DMS153 (cell line): Measurements from ENCODE around the gene CLMN.

ENCODE experiments used
- DNase-seq: peaks from one replicate; lab custom pipeline; 2025; lab: John Stamatoyannopoulos, UW

Gene CLMN

GRCh38 chr14:95320078-95320895 is 579 bp upstream of the CLMN start:
- no peak for DNase-seq

GRCh38 chr14:95318399-95319311 is 1.1 kb downstream of the CLMN start:
- no peak for DNase-seq

- no peak for DNase-seq
Observed at GRCh38 chr14:95317817-95318343, 1.8 kb downstream of the CLMN start.

GRCh38 chr14:95316821-95317220 is 2.9 kb downstream of the CLMN start:
- DNase-seq: no peak

GRCh38 chr14:95315579-95315978 is 4.1 kb downstream of the CLMN start:
- no peak for DNase-seq

- no peak for DNase-seq
Observed at GRCh38 chr14:95315156-95315555, 4.6 kb downstream of the CLMN start.

- DNase-seq: no peak
Observed at GRCh38 chr14:95314609-95315008, 5.1 kb downstream of the CLMN start.

GRCh38 chr14:95313707-95314106 is 6.0 kb downstream of the CLMN start:
- DNase-seq: no peak

- no peak for DNase-seq
Observed at GRCh38 chr14:95313190-95313589, 6.5 kb downstream of the CLMN start.

GRCh38 chr14:95312311-95312710 is 7.4 kb downstream of the CLMN start:
- DNase-seq: no peak

- no peak for DNase-seq
Observed at GRCh38 chr14:95311752-95312151, 8.0 kb downstream of the CLMN start.

- DNase-seq: no peak
Observed at GRCh38 chr14:95310635-95311380, 8.9 kb downstream of the CLMN start.

GRCh38 chr14:95309261-95310051 is 10.3 kb downstream of the CLMN start:
- DNase-seq: no peak

- no peak for DNase-seq
Observed at GRCh38 chr14:95308073-95308472, 11.6 kb downstream of the CLMN start.

GRCh38 chr14:95307402-95308041 is 12.2 kb downstream of the CLMN start:
- DNase-seq: no peak

GRCh38 chr14:95305940-95306339 is 13.8 kb downstream of the CLMN start:
- no peak for DNase-seq

- no peak for DNase-seq
Observed at GRCh38 chr14:95305145-95305544, 14.6 kb downstream of the CLMN start.

- DNase-seq: no peak
Observed at GRCh38 chr14:95304342-95304741, 15.4 kb downstream of the CLMN start.

GRCh38 chr14:95303552-95303951 is 16.2 kb downstream of the CLMN start:
- DNase-seq: no peak

GRCh38 chr14:95302667-95303506 is 16.8 kb downstream of the CLMN start:
- DNase-seq: no peak
